ENCODE data around the gene SUPT20H. TPM values are rescaled to one million over a fixed set of nuclear protein-coding genes. Genes with fewer than 3 reads are reported as not detected.

Gene SUPT20H
- total RNA-seq: 74.3 TPM

GRCh38 chr13:37058910-37059847 is at the start of gene SUPT20H:
SUPT20H (minus strand) TSS chr13:37059688; CDS start chr13:37051490, 8,198 bp downstream.

GRCh38 chr13:37105251-37105714 is 45.8 kb upstream of the SUPT20H start, which contains the start of gene CSNK1A1L:
CSNK1A1L (minus strand) TSS chr13:37105664; CDS start chr13:37105256, 408 bp downstream.

GRCh38 chr13:36999054-36999714 is 60.3 kb downstream of the SUPT20H start, which contains the start of gene ALG5:
ALG5 (minus strand) TSS chr13:36999340; CDS start chr13:36999300, 40 bp downstream.

Other genes starting within 250 kb of the SUPT20H start
- gene RFXAP, start 240.5 kb downstream of the SUPT20H start, total RNA-seq: 6.1 TPM
- 32.3 TPM for gene SMAD9, start 139.4 kb downstream of the SUPT20H start, total RNA-seq
- gene ALG5, start 60.3 kb downstream of the SUPT20H start, total RNA-seq: 39.8 TPM
- 34.5 TPM for gene EXOSC8, start 58.9 kb downstream of the SUPT20H start, total RNA-seq
- gene CSNK1A1L, start 46.0 kb upstream of the SUPT20H start, total RNA-seq: not detected

Measured in metanephros (tissue), 1 donor.